ENCODE data around the gene RANBP3L. TPM values are rescaled to one million over a fixed set of nuclear protein-coding genes. Genes with fewer than 3 reads are reported as not detected.
"Not testable (repeated sequence)": the region's sequence is repeated elsewhere in the genome, so short reads cannot be mapped to it uniquely, and the experiment has no call there.

RANBP3L gene
- polyA plus RNA-seq, 1 experiment: not detected

GRCh38 chr5:36285837-36286615, 15.7 kb downstream of the RANBP3L start:
- POLR2A ChIA-PET: no interaction called here
- CTCF ChIA-PET: interaction anchor here (1.1 kb wide), 1 partner anchor 20 kb away, joined by 3 read pairs; no protein-coding TSS in a partner anchor
- DNase-seq (ENCODE audit: low read depth, low spot score): no peak
- H3K27me3 ChIP-seq (ENCODE audit: control insufficient read depth, insufficient read depth, low read length): no peaks in the 10 kb centered on the region
- no peaks in the 10 kb centered on the region for H3K9me3 ChIP-seq (ENCODE audit: control insufficient read depth, insufficient read depth, low read length)
- no peak overlapping the region for H3K4me3 ChIP-seq (ENCODE audit: low read depth, low read length)
- TF ChIP-seq, protein P1, sequence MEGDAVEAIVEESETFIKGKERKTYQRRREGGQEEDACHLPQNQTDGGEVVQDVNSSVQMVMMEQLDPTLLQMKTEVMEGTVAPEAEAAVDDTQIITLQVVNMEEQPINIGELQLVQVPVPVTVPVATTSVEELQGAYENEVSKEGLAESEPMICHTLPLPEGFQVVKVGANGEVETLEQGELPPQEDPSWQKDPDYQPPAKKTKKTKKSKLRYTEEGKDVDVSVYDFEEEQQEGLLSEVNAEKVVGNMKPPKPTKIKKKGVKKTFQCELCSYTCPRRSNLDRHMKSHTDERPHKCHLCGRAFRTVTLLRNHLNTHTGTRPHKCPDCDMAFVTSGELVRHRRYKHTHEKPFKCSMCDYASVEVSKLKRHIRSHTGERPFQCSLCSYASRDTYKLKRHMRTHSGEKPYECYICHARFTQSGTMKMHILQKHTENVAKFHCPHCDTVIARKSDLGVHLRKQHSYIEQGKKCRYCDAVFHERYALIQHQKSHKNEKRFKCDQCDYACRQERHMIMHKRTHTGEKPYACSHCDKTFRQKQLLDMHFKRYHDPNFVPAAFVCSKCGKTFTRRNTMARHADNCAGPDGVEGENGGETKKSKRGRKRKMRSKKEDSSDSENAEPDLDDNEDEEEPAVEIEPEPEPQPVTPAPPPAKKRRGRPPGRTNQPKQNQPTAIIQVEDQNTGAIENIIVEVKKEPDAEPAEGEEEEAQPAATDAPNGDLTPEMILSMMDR (IDR thresholded peaks at IDR 0.05; ENCODE audit: low read depth, low read length): no peak
- no peak overlapping the region for H3K27ac ChIP-seq (ENCODE audit: low read depth, low read length)

DNA sequence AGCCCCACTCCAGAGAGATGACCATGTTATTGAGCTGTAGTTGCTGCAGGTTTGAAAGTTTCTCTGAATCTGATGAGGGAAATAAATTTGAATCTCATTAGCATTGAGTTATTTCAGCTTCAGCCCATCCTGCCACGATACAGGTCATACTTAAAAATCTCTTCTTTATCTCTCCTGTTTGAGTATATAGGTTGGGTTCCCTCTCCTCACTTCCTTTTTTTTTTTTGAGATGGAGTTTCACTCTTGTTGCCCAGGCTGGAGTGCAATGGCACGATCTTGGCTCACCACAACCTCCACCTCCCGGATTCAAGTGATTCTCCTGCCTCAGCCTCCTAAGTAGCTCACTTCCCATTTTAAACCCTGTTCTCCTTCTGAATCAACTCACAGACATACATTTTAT, 17.9 kb downstream of the RANBP3L start:
- H3K9me3 ChIP-seq (ENCODE audit: control insufficient read depth, insufficient read depth, low read length); DNase-seq (ENCODE audit: low read depth, low spot score); H3K4me3 ChIP-seq (ENCODE audit: low read depth, low read length); H3K27me3 ChIP-seq (ENCODE audit: control insufficient read depth, insufficient read depth, low read length); POLR2A ChIA-PET; H3K27ac ChIP-seq (ENCODE audit: low read depth, low read length): not testable (repeated sequence)
- CTCF ChIA-PET: interaction anchor here (0.6 kb wide), 1 partner anchor 18 kb away, joined by 3 read pairs; no protein-coding TSS in a partner anchor

DNA sequence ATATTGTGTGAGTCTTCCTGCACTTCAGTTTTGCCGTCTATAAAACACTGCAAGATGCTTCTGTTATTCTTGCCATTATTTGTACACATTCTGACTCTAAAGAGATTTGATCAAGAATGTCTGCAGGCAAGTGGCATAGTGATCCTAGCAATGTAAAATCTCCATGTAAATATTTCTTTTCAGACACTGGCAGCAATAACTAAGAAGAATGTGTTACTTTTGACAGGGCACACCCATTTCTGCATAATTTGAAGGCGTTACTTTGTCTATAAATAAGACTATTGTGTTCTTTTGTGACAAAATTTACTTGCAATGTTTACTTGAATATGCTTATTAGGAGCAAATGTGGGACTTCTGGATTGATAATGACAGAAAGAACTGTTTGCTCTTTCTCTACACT, 20.1 kb downstream of the RANBP3L start:
- DNase-seq (ENCODE audit: low read depth, low spot score): no peak
- no peak overlapping the region for H3K27ac ChIP-seq (ENCODE audit: low read depth, low read length)
- peaks cover 5% of the 10 kb centered on the region for H3K27me3 ChIP-seq (ENCODE audit: control insufficient read depth, insufficient read depth, low read length)
- H3K4me3 ChIP-seq (ENCODE audit: low read depth, low read length): no peak overlapping the region
- TF ChIP-seq, protein P1 (IDR thresholded peaks at IDR 0.05; ENCODE audit: low read depth, low read length): no peak
- ChIA-PET POLR2A (no interaction called here), CTCF (interaction anchor here (1.7 kb wide), 1 partner anchor 104 kb away, joined by 3 read pairs; no protein-coding TSS in a partner anchor)
- no peaks in the 10 kb centered on the region for H3K9me3 ChIP-seq (ENCODE audit: control insufficient read depth, insufficient read depth, low read length)

GRCh38 chr5:36279054-36279698, 22.5 kb downstream of the RANBP3L start:
- POLR2A ChIA-PET: no interaction called here
- CTCF ChIA-PET: interaction anchor here (1.3 to 2.1 kb wide), 3 partner anchors 14 to 200 kb away, joined by 4 to 8 read pairs (median 8); no protein-coding TSS in a partner anchor
- TF ChIP-seq, protein P1 (IDR thresholded peaks at IDR 0.05; ENCODE audit: low read depth, low read length): no peak
- H3K9me3 ChIP-seq (ENCODE audit: control insufficient read depth, insufficient read depth, low read length): no peaks in the 10 kb centered on the region
- H3K27me3 ChIP-seq (ENCODE audit: control insufficient read depth, insufficient read depth, low read length): peaks cover 6% of the 10 kb centered on the region
- no peak overlapping the region for H3K27ac ChIP-seq (ENCODE audit: low read depth, low read length)
- H3K4me3 ChIP-seq (ENCODE audit: low read depth, low read length): no peak overlapping the region
- DNase-seq (ENCODE audit: low read depth, low spot score): no peak

DNA sequence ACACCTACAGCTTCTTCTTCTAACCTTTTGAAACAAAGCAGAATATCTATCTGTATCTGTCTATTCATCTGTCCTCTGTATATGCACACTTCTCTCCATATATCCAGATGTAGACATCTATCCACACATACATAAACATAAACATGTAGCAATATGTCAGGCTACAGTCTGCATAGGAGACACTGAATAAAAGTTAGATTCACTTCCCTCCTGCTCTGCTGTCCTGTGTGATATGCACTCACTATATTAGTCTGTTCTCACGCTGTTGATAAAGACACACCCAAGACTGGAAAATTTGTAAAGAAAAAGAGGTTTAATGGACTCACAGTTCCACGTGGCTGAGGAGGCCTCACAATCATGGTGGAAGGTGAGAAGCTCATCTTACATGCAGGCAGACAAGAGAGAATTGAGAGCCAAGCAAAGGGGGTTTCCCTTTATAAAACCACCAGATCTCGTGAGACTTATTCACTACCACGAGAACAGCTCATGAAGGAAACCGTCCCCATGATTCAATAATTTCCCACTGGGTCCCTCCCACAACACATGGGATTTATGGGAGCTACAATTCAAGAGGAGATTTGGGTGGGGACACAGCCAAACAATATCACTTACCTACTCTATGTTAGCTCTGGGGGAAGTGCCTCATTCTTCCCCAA, 24.1 kb downstream of the RANBP3L start:
- no peak for DNase-seq (ENCODE audit: low read depth, low spot score)
- Histone ChIP-seq H3K9me3 (ENCODE audit: control insufficient read depth, insufficient read depth, low read length) (no peaks in the 10 kb centered on the region), H3K27ac (ENCODE audit: low read depth, low read length) (no peak overlapping the region), H3K27me3 (ENCODE audit: control insufficient read depth, insufficient read depth, low read length) (peaks cover 6% of the 10 kb centered on the region), H3K4me3 (ENCODE audit: low read depth, low read length) (no peak overlapping the region)
- TF ChIP-seq, protein P1 (IDR thresholded peaks at IDR 0.05; ENCODE audit: low read depth, low read length): no peak
- CTCF ChIA-PET: interaction anchor here (1.3 to 2.1 kb wide), 3 partner anchors 12 to 198 kb away, joined by 4 to 8 read pairs (median 8); no protein-coding TSS in a partner anchor
- POLR2A ChIA-PET: no interaction called here

Data from AG04450 (cell line).